ENCODE measurements around the gene FANCE. TPM values are rescaled to one million over a fixed set of nuclear protein-coding genes. Genes with fewer than 3 reads are reported as not detected.
A peak's percentile ranks its signal among the peaks of the same experiment; 100 is the strongest.

Gene FANCE
- total and polyA plus RNA-seq, 8 donors: 5.4 to 13.7 (median 11.6) TPM

DNA sequence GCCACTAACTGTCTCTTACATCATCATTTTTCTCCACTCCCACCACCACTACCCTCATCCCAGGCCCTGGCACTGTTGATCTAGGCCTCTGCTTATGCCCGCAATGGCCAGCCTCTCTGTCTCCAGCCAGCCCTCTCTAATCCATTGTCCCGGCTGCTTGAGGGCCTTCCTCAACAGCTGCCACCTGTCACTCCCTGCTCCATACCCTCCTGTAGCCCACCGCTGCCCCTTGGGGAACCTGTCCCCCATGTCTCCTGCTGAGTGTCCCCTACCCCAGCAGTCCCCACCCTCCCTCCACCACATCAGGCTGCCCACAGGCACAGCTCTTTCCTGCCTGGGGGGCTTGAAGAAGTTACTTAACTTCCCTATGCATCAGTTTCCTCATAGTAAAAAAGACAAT, 31.4 kb downstream of the FANCE start:
- H3K27ac ChIP-seq: no peak overlapping the region
- no peak overlapping the region for H3K4me3 ChIP-seq
- DNase-seq (no peak), ATAC-seq (no peak)
- intact Hi-C loops (cut with DNase I): no loop called here
- H3K36me3 ChIP-seq: peaks cover 0 to 23% of the 10 kb centered on the region in 2 donors
- peaks cover 26 to 36% of the 10 kb centered on the region in 2 donors for H3K4me1 ChIP-seq
- no peaks in the 10 kb centered on the region for H3K9me3 ChIP-seq
- no peaks in the 10 kb centered on the region for H3K27me3 ChIP-seq
- TF ChIP-seq, protein P1, sequence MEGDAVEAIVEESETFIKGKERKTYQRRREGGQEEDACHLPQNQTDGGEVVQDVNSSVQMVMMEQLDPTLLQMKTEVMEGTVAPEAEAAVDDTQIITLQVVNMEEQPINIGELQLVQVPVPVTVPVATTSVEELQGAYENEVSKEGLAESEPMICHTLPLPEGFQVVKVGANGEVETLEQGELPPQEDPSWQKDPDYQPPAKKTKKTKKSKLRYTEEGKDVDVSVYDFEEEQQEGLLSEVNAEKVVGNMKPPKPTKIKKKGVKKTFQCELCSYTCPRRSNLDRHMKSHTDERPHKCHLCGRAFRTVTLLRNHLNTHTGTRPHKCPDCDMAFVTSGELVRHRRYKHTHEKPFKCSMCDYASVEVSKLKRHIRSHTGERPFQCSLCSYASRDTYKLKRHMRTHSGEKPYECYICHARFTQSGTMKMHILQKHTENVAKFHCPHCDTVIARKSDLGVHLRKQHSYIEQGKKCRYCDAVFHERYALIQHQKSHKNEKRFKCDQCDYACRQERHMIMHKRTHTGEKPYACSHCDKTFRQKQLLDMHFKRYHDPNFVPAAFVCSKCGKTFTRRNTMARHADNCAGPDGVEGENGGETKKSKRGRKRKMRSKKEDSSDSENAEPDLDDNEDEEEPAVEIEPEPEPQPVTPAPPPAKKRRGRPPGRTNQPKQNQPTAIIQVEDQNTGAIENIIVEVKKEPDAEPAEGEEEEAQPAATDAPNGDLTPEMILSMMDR (IDR thresholded peaks at IDR 0.05): no peak

DNA sequence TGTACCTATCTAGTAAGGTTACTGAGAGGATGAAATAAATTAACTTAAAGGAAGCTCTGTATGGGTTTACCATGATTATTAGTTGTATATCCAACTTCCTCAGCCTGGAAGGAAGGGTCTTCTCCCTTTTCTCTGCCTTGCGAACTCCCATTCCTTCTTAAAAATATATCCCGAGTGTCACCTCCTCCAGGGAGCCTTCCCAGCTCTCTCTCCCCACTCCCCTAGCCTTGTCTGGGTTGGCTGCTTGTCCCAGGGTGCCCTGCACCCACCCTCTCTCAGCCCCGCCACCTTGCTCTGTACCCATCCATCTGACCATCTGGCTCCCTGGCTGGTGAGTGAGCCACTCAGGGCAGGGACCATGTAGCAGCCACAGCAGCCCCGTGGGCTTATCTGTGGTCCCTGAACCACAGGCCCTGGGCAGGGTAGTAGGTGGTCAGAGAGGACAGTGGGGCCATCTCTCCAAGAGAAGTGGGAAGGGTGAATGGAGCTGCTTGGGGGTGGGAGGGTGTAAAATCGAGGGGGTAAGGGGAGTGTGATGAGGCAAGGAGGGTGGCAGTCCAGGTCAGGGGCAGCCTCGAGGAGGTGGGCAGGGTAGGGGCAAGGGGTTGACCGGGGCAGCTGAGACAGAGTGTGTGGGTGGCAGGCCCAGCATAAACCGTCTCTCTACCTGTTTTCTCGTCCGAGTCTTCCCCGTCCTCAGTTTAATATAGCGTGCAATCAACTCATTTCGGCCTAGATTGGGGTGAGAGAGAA, 31.9 kb downstream of the FANCE start:
- peaks cover 0 to 17% of the 10 kb centered on the region in 2 donors for H3K36me3 ChIP-seq
- H3K27me3 ChIP-seq: no peaks in the 10 kb centered on the region
- H3K9me3 ChIP-seq: no peaks in the 10 kb centered on the region
- intact Hi-C loops (cut with DNase I): no loop called here
- H3K4me1 ChIP-seq: peaks cover 26 to 39% of the 10 kb centered on the region in 2 donors
- TF ChIP-seq, protein P1 (IDR thresholded peaks at IDR 0.05): no peak
- H3K4me3 ChIP-seq: no peak overlapping the region
- no peak for DNase-seq
- no peak overlapping the region for H3K27ac ChIP-seq
- ATAC-seq: no peak

DNA sequence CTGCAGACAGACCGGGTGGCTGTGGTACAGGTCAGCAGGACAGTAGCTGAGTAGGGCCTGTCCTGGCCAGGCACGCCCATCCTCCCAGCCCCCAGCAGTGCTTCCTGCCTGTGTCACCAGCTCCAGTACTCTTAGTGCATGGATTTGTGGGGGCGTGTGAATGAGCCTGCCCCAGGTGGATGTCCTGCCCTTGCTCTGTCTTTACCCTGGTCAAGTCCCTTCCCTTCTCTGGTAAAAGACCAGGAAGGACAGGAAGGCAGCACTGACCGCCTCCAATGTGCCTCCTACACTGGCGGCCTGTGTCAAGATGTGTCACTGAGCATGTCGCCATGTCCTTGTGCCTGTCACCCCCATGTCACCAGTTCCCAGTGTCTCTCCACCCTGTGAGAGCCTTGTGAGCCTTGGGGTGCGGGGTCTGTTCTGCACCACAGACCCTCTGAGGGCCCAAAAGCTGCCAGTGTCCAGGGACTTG, 32.8 kb downstream of the FANCE start:
- ATAC-seq (peak; percentile 12), DNase-seq (no peak)
- Histone ChIP-seq H3K4me3 (no peak overlapping the region), H3K27me3 (no peaks in the 10 kb centered on the region), H3K36me3 (peaks cover 0 to 9% of the 10 kb centered on the region in 2 donors), H3K4me1 (peaks cover 26 to 46% of the 10 kb centered on the region in 2 donors), H3K9me3 (no peaks in the 10 kb centered on the region), H3K27ac (peak overlapping the region; percentile 66 to 83)
- TF ChIP-seq, protein P1 (IDR thresholded peaks at IDR 0.05): no peak
- intact Hi-C loops (cut with DNase I): no loop called here

DNA sequence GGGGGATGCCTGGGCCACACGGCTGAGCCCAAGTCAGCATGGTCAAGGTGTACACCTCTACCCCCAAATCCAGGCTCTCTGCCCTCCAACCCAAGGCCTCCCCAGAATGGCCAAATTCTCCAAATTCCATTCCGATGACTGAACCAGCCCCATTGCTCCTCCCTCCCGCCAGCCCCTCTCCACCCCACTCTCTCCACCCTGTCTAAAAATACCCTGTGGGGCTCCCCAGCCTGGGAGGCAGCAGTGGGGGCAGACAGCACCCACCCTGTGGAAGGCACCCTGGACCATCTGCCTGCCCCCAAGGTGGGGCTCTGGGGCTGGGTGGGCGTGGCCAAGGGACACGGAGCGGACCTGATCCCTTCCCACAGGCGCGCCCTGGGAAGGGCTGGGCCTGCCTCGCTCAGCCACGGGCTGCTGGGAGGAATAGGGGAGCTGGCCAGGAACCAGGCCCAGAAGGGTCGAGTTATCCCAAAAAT, 33.3 kb downstream of the FANCE start:
- DNase-seq: peak in 2 of 4 donors; percentile 35 to 55
- peaks cover 0 to 4% of the 10 kb centered on the region in 2 donors for H3K36me3 ChIP-seq

More for the DNA sequence above, 33.3 kb downstream of the FANCE start:
- ATAC-seq: peak; percentile 72
- Histone ChIP-seq H3K4me1 (peaks cover 26 to 50% of the 10 kb centered on the region in 2 donors), H3K27me3 (peaks cover 0 to 4% of the 10 kb centered on the region in 2 donors), H3K4me3 (peak overlapping the region in 1 of 2 donors; percentile 3), H3K9me3 (no peaks in the 10 kb centered on the region), H3K27ac (peak overlapping the region; percentile 66 to 83)
- TF ChIP-seq, protein P1 (IDR thresholded peaks at IDR 0.05): no peak
- intact Hi-C loops (cut with DNase I): no loop called here

All from left lung (tissue), 10 donors.